Tibial nerve (tissue), 4 donors: Measurements from ENCODE around the gene CYP4F12. TPM values are rescaled to one million over a fixed set of nuclear protein-coding genes. Genes with fewer than 3 reads are reported as not detected.

ENCODE experiments used
- DNase-seq, 2 donors: peaks; one replicate each; pipeline ENCODE4 v3.0.0-alpha.2; 2019; ENCODE audit warnings: low spot score in 2 of 2
- H3K27ac ChIP-seq, 4 donors: fragments of 200-600 bp; sonication (generic) in 3 of 4; one replicate each; pipeline ENCODE4 v1.5.1; 2017 to 2019; ENCODE audit warnings: mild to moderate bottlenecking in 1 of 4
- H3K27me3 ChIP-seq, 2 donors: fragments of 200-600 bp; sonication (generic) in 1 of 2; one replicate each; pipeline versions ENCODE4 v1.5.1 to v1.6.0; 2017 to 2019
- H3K36me3 ChIP-seq, 3 donors: fragments of 200-600 bp; sonication (generic); one replicate each; pipeline ENCODE4 v1.5.1; 2018 to 2019
- H3K4me1 ChIP-seq, 4 donors: fragments of 200-600 bp; sonication (generic) in 3 of 4; one replicate each; pipeline ENCODE4 v1.5.1; 2017 to 2019
- H3K4me3 ChIP-seq, 4 donors: fragments of 200-600 bp; sonication (generic) in 3 of 4; one replicate each; pipeline ENCODE4 v1.5.1; 2017 to 2019; ENCODE audit warnings: mild to moderate bottlenecking in 1 of 4, moderate library complexity in 1 of 4
- H3K9me3 ChIP-seq, 4 donors: fragments of 200-600 bp; sonication (generic) in 3 of 4; one replicate each; pipeline ENCODE4 v1.5.1; 2017 to 2019
- EP300 ChIP-seq, 2 donors: sonication (generic); formaldehyde crosslinking; IDR thresholded peaks; one replicate each; pipeline ENCODE4 v1.6.1; 2017; ENCODE audit warnings: antibody characterized with exemption in 2 of 2, mild to moderate bottlenecking in 1 of 2
- POLR2A ChIP-seq, 2 donors: fragments of 450-650 bp; IDR thresholded peaks; one replicate each; pipeline ENCODE4 v1.6.1; 2017; ENCODE audit warnings: antibody characterized with exemption in 2 of 2, mild to moderate bottlenecking in 2 of 2, moderate library complexity in 2 of 2
- WGBS, 2 donors: methylation state at CpG; one replicate each; pipeline ENCODE4 v1.1.5; 2018; 5-methylcytosine and 5-hydroxymethylcytosine counted together
- total RNA-seq, 4 donors: library from RNA; depleted of rRNA; stranded (reverse); fragments of >200 nt; gene quantifications; one replicate each; pipeline ENCODE4 v1.1.0, GENCODE V29; 2016
- TF ChIP-seq, protein P1 (sequence below), 5 experiments: fragments of 200-600 bp in 3 of 5; fragments of 450-650 bp in 2 of 5; sonication (generic) in 3 of 5; IDR thresholded peaks; one replicate each; pipeline ENCODE4 v1.5.1; 2016 to 2019; ENCODE audit warnings: antibody characterized with exemption in 5 of 5, mild to moderate bottlenecking in 3 of 5, moderate library complexity in 2 of 5

The CYP4F12 gene
- total RNA-seq, 4 donors from 2014 or later: 12.6 to 62.0 (median 50.4) TPM

DNA sequence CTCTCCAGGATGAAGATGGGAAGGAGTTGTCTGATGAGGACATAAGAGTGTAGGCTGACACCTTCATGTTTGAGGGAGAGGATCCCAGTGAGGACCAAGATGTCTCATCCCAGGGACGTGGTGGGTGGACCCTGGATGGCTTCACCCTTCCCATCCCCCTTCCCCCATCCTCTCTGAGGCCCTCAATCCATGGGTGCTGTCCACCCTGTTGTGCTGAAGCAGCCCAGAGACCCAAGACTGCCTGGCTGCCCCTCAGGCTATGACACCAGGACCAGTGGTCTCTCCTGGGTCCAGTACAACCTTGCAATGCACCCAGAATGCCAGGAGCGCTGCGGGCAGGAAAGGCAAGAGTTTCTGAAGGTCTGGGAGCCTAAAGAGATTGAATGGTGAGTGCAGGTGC, 3.4 kb upstream of the CYP4F12 start:
- TF ChIP-seq, protein P1, sequence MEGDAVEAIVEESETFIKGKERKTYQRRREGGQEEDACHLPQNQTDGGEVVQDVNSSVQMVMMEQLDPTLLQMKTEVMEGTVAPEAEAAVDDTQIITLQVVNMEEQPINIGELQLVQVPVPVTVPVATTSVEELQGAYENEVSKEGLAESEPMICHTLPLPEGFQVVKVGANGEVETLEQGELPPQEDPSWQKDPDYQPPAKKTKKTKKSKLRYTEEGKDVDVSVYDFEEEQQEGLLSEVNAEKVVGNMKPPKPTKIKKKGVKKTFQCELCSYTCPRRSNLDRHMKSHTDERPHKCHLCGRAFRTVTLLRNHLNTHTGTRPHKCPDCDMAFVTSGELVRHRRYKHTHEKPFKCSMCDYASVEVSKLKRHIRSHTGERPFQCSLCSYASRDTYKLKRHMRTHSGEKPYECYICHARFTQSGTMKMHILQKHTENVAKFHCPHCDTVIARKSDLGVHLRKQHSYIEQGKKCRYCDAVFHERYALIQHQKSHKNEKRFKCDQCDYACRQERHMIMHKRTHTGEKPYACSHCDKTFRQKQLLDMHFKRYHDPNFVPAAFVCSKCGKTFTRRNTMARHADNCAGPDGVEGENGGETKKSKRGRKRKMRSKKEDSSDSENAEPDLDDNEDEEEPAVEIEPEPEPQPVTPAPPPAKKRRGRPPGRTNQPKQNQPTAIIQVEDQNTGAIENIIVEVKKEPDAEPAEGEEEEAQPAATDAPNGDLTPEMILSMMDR (IDR thresholded peaks at IDR 0.05): no peak
- TF ChIP-seq EP300 (IDR thresholded peaks at IDR 0.05) (no peak), POLR2A (IDR thresholded peaks at IDR 0.05) (no peak)
- 63 to 64% methylated on average over 3 of the region's 3 CpGs for WGBS, 2 donors
- H3K9me3 ChIP-seq: no peaks in the 10 kb centered on the region

GRCh38 chr19:15669891-15670290, 3.0 kb upstream of the CYP4F12 start:
- TF ChIP-seq, protein P1 (IDR thresholded peaks at IDR 0.05): no peak
- TF ChIP-seq POLR2A (IDR thresholded peaks at IDR 0.05): no peak
- no peak for TF ChIP-seq EP300 (IDR thresholded peaks at IDR 0.05)
- 50 to 75% methylated on average over 4 of the region's 4 CpGs for WGBS, 2 donors
- H3K4me3 ChIP-seq: no peak overlapping the region
- H3K27me3 ChIP-seq: no peaks in the 10 kb centered on the region
- no peaks in the 10 kb centered on the region for H3K9me3 ChIP-seq
- peaks cover 0 to 17% (median 2%) of the 10 kb centered on the region in 4 donors for H3K4me1 ChIP-seq
- no peak overlapping the region for H3K27ac ChIP-seq
- no peak for DNase-seq
- no peaks in the 10 kb centered on the region for H3K36me3 ChIP-seq

More for the DNA sequence above, 3.4 kb upstream of the CYP4F12 start:
- peaks cover 0 to 17% (median 2%) of the 10 kb centered on the region in 4 donors for H3K4me1 ChIP-seq
- H3K36me3 ChIP-seq: no peaks in the 10 kb centered on the region
- DNase-seq: no peak
- no peaks in the 10 kb centered on the region for H3K27me3 ChIP-seq
- no peak overlapping the region for H3K27ac ChIP-seq
- no peak overlapping the region for H3K4me3 ChIP-seq

GRCh38 chr19:15671237-15671821, 1.6 kb upstream of the CYP4F12 start:
- no peaks in the 10 kb centered on the region for H3K9me3 ChIP-seq
- no peak for DNase-seq
- H3K4me3 ChIP-seq: no peak overlapping the region
- no peak overlapping the region for H3K27ac ChIP-seq
- peaks cover 0 to 17% (median 2%) of the 10 kb centered on the region in 4 donors for H3K4me1 ChIP-seq
- H3K27me3 ChIP-seq: no peaks in the 10 kb centered on the region
- H3K36me3 ChIP-seq: no peaks in the 10 kb centered on the region
- 69 to 77% methylated on average over 4 to 5 of the region's 5 CpGs for WGBS, 2 donors
- TF ChIP-seq EP300 (IDR thresholded peaks at IDR 0.05): no peak
- TF ChIP-seq POLR2A (IDR thresholded peaks at IDR 0.05): no peak
- TF ChIP-seq, protein P1 (IDR thresholded peaks at IDR 0.05): no peak

DNA sequence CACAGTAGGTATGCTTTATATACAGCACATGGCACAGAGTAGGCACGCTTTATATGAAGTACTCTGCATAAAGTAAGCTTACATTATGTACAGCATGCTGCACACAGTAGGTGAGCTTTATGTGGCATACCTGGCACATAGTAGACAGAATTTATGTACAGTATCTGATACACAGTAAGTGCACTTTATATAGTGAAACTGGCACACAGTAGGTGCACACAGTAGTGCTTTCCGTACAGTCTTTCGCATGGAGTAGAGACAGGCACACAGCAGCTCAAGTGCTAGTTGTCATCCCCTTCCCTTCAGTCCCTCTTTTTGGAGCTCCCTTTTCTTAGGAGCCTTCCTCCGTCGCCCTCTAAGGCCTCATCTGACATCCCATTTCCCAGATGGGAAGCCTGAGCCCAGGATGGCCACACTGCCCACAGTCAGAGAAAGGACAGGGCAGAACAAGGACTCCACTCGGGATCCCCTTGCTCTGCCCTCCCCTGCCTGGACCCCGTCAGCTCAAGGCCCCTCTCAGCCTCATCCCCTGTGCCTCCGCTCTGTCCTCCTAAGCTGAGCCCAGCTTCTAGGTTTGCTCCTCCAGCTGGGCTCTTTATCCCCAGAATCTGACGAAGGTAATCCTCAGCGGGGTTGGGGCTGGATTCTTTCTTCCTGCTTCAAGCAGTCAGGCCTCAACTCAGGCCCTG, 852 bp upstream of the CYP4F12 start:
- Histone ChIP-seq H3K9me3 (no peaks in the 10 kb centered on the region), H3K4me3 (no peak overlapping the region), H3K27me3 (no peaks in the 10 kb centered on the region), H3K27ac (peak overlapping the region in 3 of 4 donors; percentile 70 to 79 (median 70)), H3K4me1 (peaks cover 0 to 17% (median 2%) of the 10 kb centered on the region in 4 donors), H3K36me3 (no peaks in the 10 kb centered on the region)
- DNase-seq: no peak
- TF ChIP-seq POLR2A (IDR thresholded peaks at IDR 0.05) (no peak), EP300 (IDR thresholded peaks at IDR 0.05) (no peak)
- TF ChIP-seq, protein P1 (IDR thresholded peaks at IDR 0.05): no peak
- 51 to 54% methylated on average over 10 of the region's 10 CpGs for WGBS, 2 donors

- peak overlapping the region; percentile 52 to 79 (median 70) for H3K27ac ChIP-seq
- TF ChIP-seq EP300 (IDR thresholded peaks at IDR 0.05): no peak
- TF ChIP-seq POLR2A (IDR thresholded peaks at IDR 0.05): no peak
- TF ChIP-seq, protein P1 (IDR thresholded peaks at IDR 0.05): no peak
- no peaks in the 10 kb centered on the region for H3K9me3 ChIP-seq
- peak overlapping the region in 3 of 4 donors; percentile 13 to 42 (median 28) for H3K4me3 ChIP-seq
- peaks cover 0 to 17% (median 2%) of the 10 kb centered on the region in 4 donors for H3K4me1 ChIP-seq
- 26 to 29% methylated on average over 8 to 9 of the region's 9 CpGs for WGBS, 2 donors
- no peak for DNase-seq
- peaks cover 0 to 3% (median 0%) of the 10 kb centered on the region in 3 donors for H3K36me3 ChIP-seq
- H3K27me3 ChIP-seq: no peaks in the 10 kb centered on the region
Observed at GRCh38 chr19:15673176-15673654, 328 bp downstream of the CYP4F12 start.
